KOPT-K1 (cell line): ENCODE results near the gene WWOX.

Experiments used
- H3K27ac ChIP-seq: fragments of 200-600 bp; sonication (generic); 2 replicates; pipeline ENCODE4 v1.5.1; 2016; ENCODE audit warnings: antibody characterized with exemption, mild to moderate bottlenecking, low read depth, low read length; ENCODE audit not compliant: poor library complexity, severe bottlenecking
- H3K36me3 ChIP-seq: fragments of 200-600 bp; sonication (generic); 2 replicates; pipeline ENCODE4 v1.5.1; 2017; ENCODE audit warnings: antibody characterized with exemption, mild to moderate bottlenecking, low read length, moderate library complexity; ENCODE audit not compliant: insufficient read depth
- H3K9me3 ChIP-seq: fragments of 200-600 bp; sonication (generic); 2 replicates; pipeline ENCODE4 v1.5.1; 2017; ENCODE audit warnings: antibody characterized with exemption, low read length, mild to moderate bottlenecking; ENCODE audit not compliant: insufficient read depth, poor library complexity, severe bottlenecking

The WWOX gene

DNA sequence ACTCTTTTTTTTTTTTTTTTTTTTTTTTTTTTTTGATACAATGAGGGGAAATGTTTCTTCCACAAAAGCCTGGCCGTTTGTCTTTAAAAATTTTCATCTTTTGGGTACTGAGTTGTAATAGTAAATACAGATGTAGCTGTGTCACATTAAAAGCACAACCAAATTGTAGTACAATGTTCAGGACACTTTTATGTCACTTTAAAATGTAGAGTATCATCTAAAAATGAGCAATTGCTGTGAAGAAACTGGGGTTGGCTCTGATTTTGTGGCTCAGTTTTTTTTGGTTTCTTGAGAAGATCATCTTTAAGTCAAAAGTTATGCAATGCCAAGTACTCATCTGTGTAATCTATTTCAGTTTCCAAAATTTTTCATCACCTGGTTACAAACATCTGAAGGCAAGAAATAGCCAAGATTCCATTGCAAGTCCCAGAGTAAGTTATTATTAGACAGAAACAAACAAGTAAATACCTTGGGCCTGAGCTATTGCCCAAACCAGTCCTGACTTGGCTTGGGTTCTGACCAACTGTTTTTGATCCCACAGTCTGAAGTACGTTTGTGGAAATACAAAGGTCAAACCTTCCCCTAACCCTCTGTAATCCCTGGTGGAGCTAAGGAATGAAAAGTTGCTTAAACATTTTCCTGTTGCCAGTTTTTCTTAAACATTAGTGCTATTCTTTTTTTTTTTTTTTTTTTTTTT, 717.2 kb downstream of the WWOX start:
- H3K27ac ChIP-seq = no peak overlapping the region
- no peaks in the 10 kb centered on the region for H3K9me3 ChIP-seq
- H3K36me3 ChIP-seq = no peaks in the 10 kb centered on the region

DNA sequence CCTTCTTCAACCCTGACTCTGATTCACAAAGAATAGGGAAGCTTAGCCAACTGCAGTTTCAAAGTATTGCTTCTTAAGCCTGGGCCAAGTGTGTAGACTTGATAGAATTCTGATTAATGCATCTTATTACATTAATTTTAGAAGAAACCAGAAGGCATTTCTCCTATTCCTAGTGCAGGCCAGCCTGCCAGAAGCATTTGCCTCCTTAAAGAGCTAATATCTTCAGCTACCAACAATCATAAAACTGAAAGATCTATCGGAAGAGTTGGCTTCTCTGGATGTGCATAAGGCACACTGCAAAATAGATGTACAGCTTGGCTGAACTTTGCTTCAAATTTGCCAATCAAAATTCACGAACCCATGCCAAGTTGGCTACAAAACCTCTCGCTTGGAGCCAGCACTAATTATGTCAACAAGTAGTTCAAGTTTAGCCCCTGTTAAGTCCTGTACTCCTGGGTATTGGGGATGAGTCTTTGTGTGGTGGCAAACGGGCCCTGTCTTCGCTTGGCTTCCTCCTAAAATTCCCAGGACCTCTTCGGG, 717.8 kb downstream of the WWOX start:
- no peak overlapping the region for H3K27ac ChIP-seq
- no peaks in the 10 kb centered on the region for H3K36me3 ChIP-seq
- H3K9me3 ChIP-seq = no peaks in the 10 kb centered on the region

DNA sequence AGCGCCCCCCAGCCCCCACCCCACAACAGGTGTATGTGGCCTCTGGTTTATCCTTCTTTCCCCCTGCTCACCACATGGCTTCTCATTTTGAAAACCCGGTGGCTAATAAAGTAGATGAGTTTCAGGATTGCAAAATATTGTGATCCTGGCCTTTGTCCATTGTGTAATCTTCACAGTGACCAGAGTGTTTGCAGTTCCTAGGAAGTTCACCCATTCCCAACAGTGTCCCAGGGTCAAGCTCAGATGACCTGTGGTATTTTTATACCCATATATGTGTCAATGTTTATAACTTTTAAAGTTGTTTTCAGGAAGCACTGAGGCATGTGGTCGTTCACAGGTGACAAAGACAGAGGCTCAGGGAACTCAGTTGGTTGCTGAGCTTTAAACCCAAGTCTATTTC, 721.9 kb downstream of the WWOX start:
- Histone ChIP-seq H3K27ac (no peak overlapping the region), H3K9me3 (no peaks in the 10 kb centered on the region), H3K36me3 (no peaks in the 10 kb centered on the region)

DNA sequence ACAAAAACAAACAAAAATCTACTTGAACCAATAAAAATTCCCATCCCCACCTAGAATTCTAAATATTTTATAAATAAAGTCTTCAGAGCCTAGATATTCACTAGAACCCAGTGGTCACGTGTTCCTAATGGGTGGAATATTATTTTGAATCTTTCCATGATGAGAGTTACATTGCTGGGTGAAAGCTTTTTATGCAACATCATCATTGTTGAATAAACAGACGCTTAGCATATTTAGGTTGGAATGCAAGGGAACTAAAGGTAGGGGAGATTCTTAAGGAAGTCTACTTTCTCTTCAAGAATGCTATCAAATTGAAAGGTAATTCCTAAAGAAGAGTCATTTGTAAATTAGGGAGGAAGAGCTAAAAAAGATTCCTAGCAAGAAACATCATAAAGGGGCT, 723.1 kb downstream of the WWOX start:
- Histone ChIP-seq H3K36me3 (no peaks in the 10 kb centered on the region), H3K27ac (no peak overlapping the region), H3K9me3 (no peaks in the 10 kb centered on the region)

DNA sequence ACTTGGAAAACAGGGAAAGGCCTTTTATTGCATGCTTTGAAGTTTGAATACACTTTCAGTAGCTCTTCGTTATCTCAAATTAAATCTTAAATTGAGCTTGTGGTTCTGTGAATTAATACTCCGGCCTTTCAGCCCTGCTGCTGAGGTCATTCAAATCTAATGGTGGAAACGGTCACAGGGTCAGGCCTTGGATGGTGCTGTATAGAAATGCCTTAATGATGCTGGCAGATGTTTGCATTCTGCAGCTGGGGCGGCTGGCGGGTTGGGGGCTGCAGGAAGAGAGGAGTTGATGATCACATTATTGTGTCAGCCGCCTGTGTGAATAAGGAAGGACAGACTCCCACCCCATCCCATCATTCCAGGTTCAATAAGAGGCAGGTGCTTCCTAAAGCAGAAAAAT, 723.6 kb downstream of the WWOX start:
- Histone ChIP-seq H3K9me3 (no peaks in the 10 kb centered on the region), H3K36me3 (no peaks in the 10 kb centered on the region), H3K27ac (no peak overlapping the region)

DNA sequence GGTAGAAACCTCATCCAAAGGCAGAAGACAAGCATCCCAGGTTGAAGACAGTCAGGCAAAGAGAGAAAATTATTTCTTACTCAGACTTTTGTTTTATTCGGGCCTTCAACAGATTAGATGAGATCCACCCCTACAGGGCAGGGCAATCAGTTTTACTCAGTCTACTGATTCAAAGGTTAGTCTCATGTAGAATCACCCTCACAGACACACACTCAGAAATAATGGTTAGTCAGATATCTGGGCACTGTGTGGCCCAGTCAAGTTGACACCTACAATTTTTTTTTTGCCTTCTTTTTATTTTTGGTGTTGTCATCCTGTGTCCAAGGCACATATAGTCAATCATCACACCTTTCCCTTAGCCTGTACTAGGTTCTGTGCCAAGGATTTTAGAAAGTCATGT, 729.8 kb downstream of the WWOX start:
- Histone ChIP-seq H3K9me3 (no peaks in the 10 kb centered on the region), H3K27ac (no peak overlapping the region), H3K36me3 (no peaks in the 10 kb centered on the region)

DNA sequence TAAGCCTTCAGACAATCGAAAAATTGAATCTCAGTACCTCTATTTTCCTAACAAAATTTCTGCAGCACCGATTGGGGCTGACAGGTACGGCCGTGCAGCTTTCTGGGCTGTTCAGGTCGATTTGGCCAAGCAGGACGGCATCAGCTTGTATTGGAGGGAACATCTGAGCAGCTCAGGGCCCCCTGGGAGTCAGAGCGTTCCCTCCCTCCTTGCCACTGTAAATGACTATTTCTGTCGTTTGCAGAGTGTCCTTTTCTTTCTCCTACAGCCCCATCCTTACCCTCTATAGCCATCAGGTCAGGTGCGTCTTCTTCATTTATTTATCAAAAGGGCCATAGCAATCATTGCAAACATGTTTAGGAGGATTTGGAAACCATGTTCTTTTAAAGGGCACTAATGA, 731.1 kb downstream of the WWOX start:
- no peak overlapping the region for H3K27ac ChIP-seq
- H3K9me3 ChIP-seq = no peaks in the 10 kb centered on the region
- no peaks in the 10 kb centered on the region for H3K36me3 ChIP-seq

DNA sequence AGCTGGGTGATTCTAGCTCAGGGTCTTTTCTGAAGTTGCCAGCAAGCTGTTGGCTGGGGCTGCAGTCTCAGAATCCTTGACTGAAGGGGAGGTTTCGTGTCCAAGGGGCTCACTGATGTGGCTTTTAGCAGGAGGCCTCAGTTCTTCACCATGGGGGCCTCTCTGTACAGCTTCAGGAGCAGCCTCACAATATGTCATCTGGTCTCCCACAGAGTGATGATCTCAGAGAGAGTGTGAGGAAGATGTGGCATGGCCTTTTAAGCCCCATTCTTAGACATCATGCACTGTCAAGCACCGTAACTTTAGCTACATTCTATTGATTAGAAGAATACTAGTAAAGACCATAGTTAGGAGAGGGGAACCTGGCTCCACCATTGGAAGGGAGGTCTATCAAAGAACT, 732.6 kb downstream of the WWOX start:
- Histone ChIP-seq H3K9me3 (no peaks in the 10 kb centered on the region), H3K36me3 (no peaks in the 10 kb centered on the region), H3K27ac (no peak overlapping the region)

DNA sequence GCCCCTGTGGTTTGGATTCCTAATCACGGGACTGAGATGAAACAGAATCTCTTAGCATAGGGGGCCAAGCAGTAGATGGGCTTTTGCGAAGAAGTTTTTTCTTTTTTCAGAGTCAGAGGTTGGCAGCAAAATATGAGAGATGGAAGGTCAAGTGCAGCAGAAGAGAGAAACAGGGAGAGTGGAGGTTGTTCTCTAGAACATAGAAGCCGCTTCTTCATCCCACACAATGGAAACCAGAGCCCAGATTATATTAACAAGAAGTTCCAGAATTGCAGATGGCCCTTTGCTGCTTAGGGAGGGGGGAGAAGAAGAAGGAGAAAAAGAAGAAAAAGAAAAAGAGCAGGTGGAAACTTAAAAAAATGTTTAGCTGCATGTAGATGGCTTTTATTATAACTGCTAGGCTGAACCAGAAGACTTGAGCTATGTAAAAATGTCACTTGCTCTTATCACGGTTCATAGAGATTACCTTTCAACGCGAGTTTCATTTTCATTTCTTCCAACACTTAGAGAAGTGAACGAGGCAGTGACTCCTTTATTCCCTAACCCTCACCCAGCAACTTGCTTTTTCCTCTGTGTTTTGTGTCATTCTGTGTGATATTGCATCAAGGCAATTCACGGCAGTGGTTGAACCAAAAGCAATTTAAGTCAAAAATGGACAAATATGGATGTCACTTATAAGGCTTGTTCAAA, 737.5 kb downstream of the WWOX start:
- Histone ChIP-seq H3K9me3 (no peaks in the 10 kb centered on the region), H3K36me3 (no peaks in the 10 kb centered on the region), H3K27ac (no peak overlapping the region)

DNA sequence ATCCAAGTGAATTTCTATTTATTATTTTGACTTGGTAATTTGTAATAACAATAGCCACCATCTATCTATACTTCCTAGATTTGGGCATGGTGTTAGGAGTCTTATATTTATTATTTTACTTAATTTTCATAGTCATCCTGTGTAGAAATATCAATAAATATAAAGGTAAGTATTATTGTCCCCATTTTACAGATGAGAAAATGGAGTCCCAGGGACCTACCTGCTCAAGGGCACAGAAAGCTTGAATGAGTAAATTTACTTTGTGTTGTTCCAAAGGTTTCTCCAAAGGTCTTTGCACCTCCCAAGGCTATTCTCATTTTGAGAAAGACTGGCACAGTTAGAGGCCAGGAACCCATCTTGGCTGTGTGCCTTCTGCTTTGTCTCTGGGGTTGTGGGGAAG, 738.3 kb downstream of the WWOX start:
- no peak overlapping the region for H3K27ac ChIP-seq
- no peaks in the 10 kb centered on the region for H3K9me3 ChIP-seq
- H3K36me3 ChIP-seq = no peaks in the 10 kb centered on the region

DNA sequence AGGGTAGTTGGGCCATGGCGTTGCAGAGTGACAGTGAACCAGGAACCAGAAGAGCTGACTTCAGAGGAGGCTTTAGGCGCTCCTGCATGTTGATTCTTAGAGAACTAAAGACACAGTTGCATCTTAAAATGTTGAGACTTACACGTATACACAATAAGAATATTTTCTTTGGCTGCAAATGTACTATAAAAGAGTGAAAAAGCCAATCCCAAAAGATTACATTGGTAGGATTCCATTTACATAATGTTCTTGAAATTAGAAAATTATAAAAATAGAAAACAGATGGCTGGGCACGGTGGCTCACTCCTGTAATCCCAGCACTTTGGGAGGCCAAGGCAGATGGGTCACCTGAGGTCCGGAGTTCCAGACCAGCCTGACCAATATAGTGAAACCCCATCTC, 738.8 kb downstream of the WWOX start:
- Histone ChIP-seq H3K27ac (no peak overlapping the region), H3K36me3 (no peaks in the 10 kb centered on the region), H3K9me3 (no peaks in the 10 kb centered on the region)

DNA sequence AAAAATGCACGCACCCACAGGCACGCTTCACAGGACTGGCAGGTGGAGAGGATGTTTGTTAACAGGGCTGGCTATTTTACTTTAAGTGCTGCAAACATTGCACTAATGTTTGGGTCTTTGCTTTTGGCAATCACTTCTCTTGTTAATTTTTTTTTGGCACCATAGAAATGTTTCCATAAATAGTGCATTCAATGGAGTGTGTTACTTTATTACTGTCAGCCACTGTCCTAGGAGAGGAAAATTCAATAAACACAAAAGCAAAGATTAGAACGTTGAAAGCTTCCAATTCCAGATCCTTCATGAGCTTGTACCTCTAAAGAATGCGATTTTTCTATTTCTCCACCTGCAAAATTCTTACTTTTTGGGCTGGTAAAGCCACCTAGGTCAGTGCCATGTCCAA, 743.5 kb downstream of the WWOX start:
- Histone ChIP-seq H3K36me3 (no peaks in the 10 kb centered on the region), H3K27ac (no peak overlapping the region), H3K9me3 (no peaks in the 10 kb centered on the region)

DNA sequence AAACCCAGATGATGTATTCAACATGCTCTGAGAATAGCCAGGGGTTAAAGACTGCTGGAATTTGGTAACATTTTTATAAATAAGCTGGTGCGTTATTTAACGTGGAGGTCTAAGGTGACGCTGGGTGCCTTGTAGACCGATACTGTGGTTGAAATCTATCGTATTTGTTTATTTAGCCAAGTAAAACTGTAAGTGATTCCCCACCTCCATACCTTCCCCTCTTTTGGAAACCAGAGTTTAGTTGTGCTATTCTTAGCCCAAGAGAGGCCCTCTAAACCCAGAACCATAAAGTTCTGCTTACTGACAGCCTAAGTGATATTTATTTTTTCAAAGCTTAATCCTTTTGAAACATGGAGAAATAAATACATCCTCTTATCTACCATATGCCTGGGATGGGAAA, 744.5 kb downstream of the WWOX start:
- Histone ChIP-seq H3K27ac (no peak overlapping the region), H3K9me3 (no peaks in the 10 kb centered on the region), H3K36me3 (no peaks in the 10 kb centered on the region)

DNA sequence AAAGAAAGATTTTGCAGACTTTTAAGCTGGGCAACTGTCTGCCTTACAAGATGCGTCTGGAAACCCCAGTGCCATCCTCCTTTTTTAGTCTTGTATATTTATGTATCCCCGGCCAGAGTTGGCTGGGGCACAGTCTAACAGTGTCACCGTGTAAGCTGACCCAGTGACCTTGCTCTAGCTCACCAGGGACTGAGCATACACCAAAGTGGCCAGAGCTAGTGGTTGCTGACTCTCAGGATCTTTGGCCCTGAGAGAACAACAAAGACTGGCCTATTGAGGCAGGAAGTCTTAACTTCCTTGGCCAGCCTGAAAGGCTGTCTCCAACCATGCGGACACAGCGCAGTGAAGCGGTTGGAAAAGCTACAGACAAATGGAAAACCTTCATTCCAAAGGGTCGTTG, 745.2 kb downstream of the WWOX start:
- no peaks in the 10 kb centered on the region for H3K36me3 ChIP-seq
- H3K9me3 ChIP-seq = no peaks in the 10 kb centered on the region
- H3K27ac ChIP-seq = no peak overlapping the region

DNA sequence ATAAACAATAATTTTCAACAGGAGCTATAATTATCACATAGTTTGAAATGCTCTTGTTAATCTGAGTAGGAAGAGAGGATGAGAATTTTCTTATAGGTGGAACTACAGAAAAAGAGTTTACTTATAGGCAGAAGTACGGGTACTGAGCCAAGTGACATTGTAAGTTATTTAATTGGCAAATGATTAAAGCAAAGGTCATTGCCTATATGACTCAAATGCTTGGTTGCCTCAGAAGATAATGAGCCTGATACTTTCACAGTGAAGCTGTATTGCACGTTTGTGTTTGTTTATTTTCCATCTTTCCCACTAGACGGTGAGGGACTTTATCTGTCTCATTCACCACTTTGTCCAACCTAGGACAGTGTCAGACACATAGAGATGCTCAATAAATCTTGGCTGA, 751.8 kb downstream of the WWOX start:
- Histone ChIP-seq H3K36me3 (no peaks in the 10 kb centered on the region), H3K9me3 (no peaks in the 10 kb centered on the region), H3K27ac (no peak overlapping the region)

DNA sequence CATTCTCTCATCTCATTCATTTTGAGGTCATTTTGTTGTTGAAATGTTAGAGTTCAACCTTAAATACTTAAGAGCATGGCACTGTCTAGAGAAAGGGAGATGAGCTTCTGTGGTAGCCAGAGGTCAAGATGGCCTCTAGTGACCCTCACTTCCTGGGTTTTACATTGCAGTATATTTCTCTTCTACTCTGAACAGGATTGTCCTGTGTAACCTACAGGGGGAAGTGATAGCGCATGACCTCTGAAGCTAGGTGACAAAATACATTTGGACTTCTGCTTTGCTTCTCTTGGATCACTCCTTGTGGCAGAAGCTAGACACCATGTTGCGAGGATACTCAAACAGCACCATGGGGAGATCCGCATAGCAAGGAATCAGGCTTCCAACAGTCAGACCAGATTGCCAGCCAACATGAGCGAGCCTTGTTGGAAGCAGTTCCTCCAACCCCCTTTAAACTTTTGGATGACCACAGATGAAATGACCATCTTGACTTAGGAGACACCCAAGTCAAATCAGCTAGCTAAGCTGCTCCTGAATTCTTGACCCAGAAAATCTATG, 752.7 kb downstream of the WWOX start:
- H3K9me3 ChIP-seq = no peaks in the 10 kb centered on the region

More for the DNA sequence above, 752.7 kb downstream of the WWOX start:
- Histone ChIP-seq H3K36me3 (no peaks in the 10 kb centered on the region), H3K27ac (no peak overlapping the region)
